CD4-positive, CD25-positive, alpha-beta regulatory T cell (primary cell): ENCODE results near the gene CA5A. TPM values are rescaled to one million over a fixed set of nuclear protein-coding genes. Genes with fewer than 3 reads are reported as not detected.

Source experiments
- ATAC-seq, 2 donors: fragments of 150-1000 bp; cut with Tn5 transposase; one replicate each; pipeline ENCODE4 v1.10.0; 2021; ENCODE audit warnings: low read depth in 2 of 2, moderate number of reproducible peaks in 2 of 2, moderate library complexity in 1 of 2
- DNase-seq, 3 donors: peaks; one replicate each; pipeline versions ENCODE4 v3.0.0 to v3.0.0-alpha.2; 2012 to 2022; ENCODE audit warnings: mixed read lengths in 1 of 3
- H3K27ac ChIP-seq: one replicate; pipeline ENCODE4 v1.7.0; 2013; ENCODE audit warnings: mild to moderate bottlenecking, low read length; ENCODE audit not compliant: insufficient read depth, poor library complexity, severe bottlenecking
- H3K27me3 ChIP-seq: one replicate; pipeline ENCODE4 v1.7.0; 2013; ENCODE audit warnings: low read length; ENCODE audit not compliant: control insufficient read depth, insufficient read depth
- H3K36me3 ChIP-seq: one replicate; pipeline ENCODE4 v1.7.0; 2013; ENCODE audit warnings: mild to moderate bottlenecking, low read length, moderate library complexity; ENCODE audit not compliant: control insufficient read depth, insufficient read depth
- H3K4me1 ChIP-seq: 2 replicates; pipeline ENCODE4 v1.7.0; 2013; ENCODE audit warnings: mild to moderate bottlenecking, low read length; ENCODE audit not compliant: insufficient read depth, control insufficient read depth, poor library complexity, severe bottlenecking
- H3K4me3 ChIP-seq: one replicate; pipeline ENCODE4 v1.7.0; 2013; ENCODE audit warnings: low read depth, mild to moderate bottlenecking, low read length, moderate library complexity
- H3K9me3 ChIP-seq, 2 experiments: 1 replicate in 1 of 2; 2 replicates in 1 of 2; pipeline ENCODE4 v1.7.0; 2013; ENCODE audit warnings: low read length in 2 of 2, mild to moderate bottlenecking in 1 of 2, moderate library complexity in 1 of 2; ENCODE audit not compliant: control insufficient read depth in 2 of 2
- H3K27ac Mint-ChIP-seq, 3 donors: one replicate each; pipeline ENCODE4 v1.8.0; 2020 to 2022; ENCODE audit warnings: mild to moderate bottlenecking in 3 of 3, mixed read lengths in 3 of 3, moderate library complexity in 2 of 3
- H3K27me3 Mint-ChIP-seq: one replicate; pipeline ENCODE4 v1.8.0; 2022; ENCODE audit warnings: mild to moderate bottlenecking, mixed read lengths
- H3K36me3 Mint-ChIP-seq: one replicate; pipeline ENCODE4 v1.8.0; 2020; ENCODE audit warnings: mixed read lengths
- H3K4me1 Mint-ChIP-seq, 4 donors: one replicate each; pipeline ENCODE4 v1.8.0; 2020 to 2022; ENCODE audit warnings: mixed read lengths in 4 of 4, mild to moderate bottlenecking in 1 of 4
- H3K4me3 Mint-ChIP-seq, 4 donors: one replicate each; pipeline ENCODE4 v1.8.0; 2020 to 2022; ENCODE audit warnings: mild to moderate bottlenecking in 4 of 4, mixed read lengths in 4 of 4, moderate library complexity in 3 of 4
- H3K9me3 Mint-ChIP-seq, 7 donors: one replicate each; pipeline ENCODE4 v1.8.0; 2020 to 2022; ENCODE audit warnings: mixed read lengths in 7 of 7, mild to moderate bottlenecking in 3 of 7, moderate library complexity in 2 of 7
- polyA plus RNA-seq, 4 donors: library from polyadenylated mRNA; unstranded; fragments of 300-500 nt; fragmentation: Illumina TruSeq; gene quantifications; one replicate each; pipeline ENCODE4 v1.2.3, GENCODE V29; 2021
- total RNA-seq: library from RNA; stranded (reverse); gene quantifications from one replicate; pipeline ENCODE4 v1.2.3, GENCODE V29; 2022

The CA5A gene
- total and polyA plus RNA-seq, 5 donors from 2014 or later = not detected

GRCh38 chr16:87951552-87952538 lies 15.5 kb upstream of the CA5A start:
- Mint-ChIP-seq H3K4me1 (peaks cover 19 to 54% (median 37%) of the 10 kb centered on the region in 4 donors), H3K27me3 (peaks cover 7% of the 10 kb centered on the region), H3K4me3 (peak overlapping the region; percentile 94 to 100 (median 96)), H3K9me3 (no peaks in the 10 kb centered on the region), H3K36me3 (peaks cover 6% of the 10 kb centered on the region), H3K27ac (peak overlapping the region; percentile 88 to 98 (median 97))
- peaks cover 14% of the 10 kb centered on the region for H3K36me3 ChIP-seq
- DNase-seq = peak in 2 of 3 donors; percentile 16 to 38
- H3K27me3 ChIP-seq = no peaks in the 10 kb centered on the region
- peak overlapping the region; percentile 91 for H3K4me3 ChIP-seq
- H3K4me1 ChIP-seq = peaks cover 56% of the 10 kb centered on the region
- H3K27ac ChIP-seq = peak overlapping the region; percentile 93
- no peak for ATAC-seq
- no peaks in the 10 kb centered on the region for H3K9me3 ChIP-seq

GRCh38 chr16:87950765-87951551 lies 14.6 kb upstream of the CA5A start, which contains the start of gene BANP:
TSS of gene BANP (plus strand) at chr16:87951434. CDS start at chr16:87975116, 23,682 bp downstream.
- Mint-ChIP-seq H3K27ac (peak within 1 kb of the TSS; percentile 99 to 100 (median 99)), H3K9me3 (no peaks in the 10 kb centered on the region), H3K27me3 (peaks cover 7% of the 10 kb centered on the region), H3K4me1 (peaks cover 10 to 45% (median 29%) of the 10 kb centered on the region in 4 donors), H3K4me3 (peak within 1 kb of the TSS; percentile 96 to 100 (median 98)), H3K36me3 (peaks cover 4% of the 10 kb centered on the region)
- Histone ChIP-seq H3K9me3 (no peaks in the 10 kb centered on the region), H3K27ac (peak within 1 kb of the TSS; percentile 93), H3K4me3 (peak within 1 kb of the TSS; percentile 91), H3K36me3 (peaks cover 14% of the 10 kb centered on the region), H3K4me1 (peaks cover 47% of the 10 kb centered on the region), H3K27me3 (no peaks in the 10 kb centered on the region)
- ATAC-seq = peak; percentile 95 to 97
- DNase-seq = peak; percentile 97 to 99 (median 98)

GRCh38 chr16:87949071-87949744 lies 12.9 kb upstream of the CA5A start:
- H3K9me3 Mint-ChIP-seq = no peaks in the 10 kb centered on the region
- no peak overlapping the region for H3K27ac ChIP-seq
- peaks cover 4 to 32% (median 19%) of the 10 kb centered on the region in 4 donors for H3K4me1 Mint-ChIP-seq
- H3K9me3 ChIP-seq = no peaks in the 10 kb centered on the region
- no peaks in the 10 kb centered on the region for H3K27me3 ChIP-seq
- DNase-seq = no peak
- H3K27me3 Mint-ChIP-seq = peaks cover 7% of the 10 kb centered on the region
- no peak overlapping the region for H3K4me3 ChIP-seq
- H3K4me3 Mint-ChIP-seq = peak overlapping the region; percentile 21 to 87 (median 34)
- H3K27ac Mint-ChIP-seq = peak overlapping the region in 1 of 3 donors; percentile 46
- peaks cover 30% of the 10 kb centered on the region for H3K4me1 ChIP-seq
- H3K36me3 ChIP-seq = peaks cover 6% of the 10 kb centered on the region
- peaks cover 4% of the 10 kb centered on the region for H3K36me3 Mint-ChIP-seq
- ATAC-seq = no peak

- Mint-ChIP-seq H3K27ac (no peak overlapping the region), H3K4me3 (peak overlapping the region in 3 of 4 donors; percentile 8 to 36 (median 26)), H3K4me1 (peaks cover 4 to 27% (median 14%) of the 10 kb centered on the region in 4 donors), H3K36me3 (no peaks in the 10 kb centered on the region), H3K9me3 (no peaks in the 10 kb centered on the region), H3K27me3 (peaks cover 7% of the 10 kb centered on the region)
- no peak for ATAC-seq
- H3K27me3 ChIP-seq = no peaks in the 10 kb centered on the region
- no peak overlapping the region for H3K4me3 ChIP-seq
- no peak overlapping the region for H3K27ac ChIP-seq
- no peak for DNase-seq
- no peaks in the 10 kb centered on the region for H3K9me3 ChIP-seq
- H3K36me3 ChIP-seq = peaks cover 1% of the 10 kb centered on the region
- H3K4me1 ChIP-seq = peaks cover 25% of the 10 kb centered on the region
Measured at GRCh38 chr16:87948735-87949070, 12.4 kb upstream of the CA5A start.

- Histone ChIP-seq H3K27me3 (no peaks in the 10 kb centered on the region), H3K36me3 (no peaks in the 10 kb centered on the region), H3K4me1 (peaks cover 19% of the 10 kb centered on the region), H3K27ac (no peak overlapping the region), H3K4me3 (no peak overlapping the region), H3K9me3 (no peaks in the 10 kb centered on the region)
- Mint-ChIP-seq H3K36me3 (no peaks in the 10 kb centered on the region), H3K27me3 (peaks cover 7% of the 10 kb centered on the region), H3K4me1 (peaks cover 4 to 21% (median 9%) of the 10 kb centered on the region in 4 donors), H3K4me3 (peak overlapping the region in 2 of 4 donors; percentile 29 to 36), H3K9me3 (no peaks in the 10 kb centered on the region), H3K27ac (peak overlapping the region in 1 of 3 donors; percentile 55)
- ATAC-seq (no peak), DNase-seq (peak in 1 of 3 donors; percentile 58)
Measured at GRCh38 chr16:87948119-87948545, 11.8 kb upstream of the CA5A start.

GRCh38 chr16:87947356-87948118 lies 11.2 kb upstream of the CA5A start:
- H3K27ac Mint-ChIP-seq = peak overlapping the region in 1 of 3 donors; percentile 55
- peaks cover 4 to 16% (median 8%) of the 10 kb centered on the region in 4 donors for H3K4me1 Mint-ChIP-seq
- peak overlapping the region in 1 of 4 donors; percentile 43 for H3K4me3 Mint-ChIP-seq
- Histone ChIP-seq H3K4me1 (peaks cover 13% of the 10 kb centered on the region), H3K4me3 (no peak overlapping the region), H3K27me3 (no peaks in the 10 kb centered on the region), H3K36me3 (no peaks in the 10 kb centered on the region), H3K27ac (no peak overlapping the region), H3K9me3 (no peaks in the 10 kb centered on the region)
- H3K27me3 Mint-ChIP-seq = peaks cover 7% of the 10 kb centered on the region
- no peak for ATAC-seq
- H3K36me3 Mint-ChIP-seq = no peaks in the 10 kb centered on the region
- no peaks in the 10 kb centered on the region for H3K9me3 Mint-ChIP-seq
- no peak for DNase-seq
